ENCODE results near the gene PPP1R10. TPM values are rescaled to one million over a fixed set of nuclear protein-coding genes. Genes with fewer than 3 reads are reported as not detected.
A peak's percentile ranks its signal among the peaks of the same experiment; 100 is the strongest.

The PPP1R10 gene
- total RNA-seq, 4 donors from 2014 or later, result 29.4 to 48.6 (median 39.3) TPM

GRCh38 chr6:30646450-30647241 lies 29.6 kb upstream of the PPP1R10 start, which contains the start of gene C6orf136:
Gene C6orf136 (plus strand): TSS chr6:30647133. CDS start chr6:30647232, 99 bp downstream.
- peak in 1 of 2 donors; percentile 3 for TF ChIP-seq EP300 (IDR thresholded peaks at IDR 0.05)
- TF ChIP-seq POLR2A (IDR thresholded peaks at IDR 0.05), result no peak
- 10 to 14% methylated on average over 27 to 37 of the region's 37 CpGs for WGBS, 2 donors
- H3K36me3 ChIP-seq, result peaks cover 0 to 51% (median 7%) of the 10 kb centered on the region in 3 donors
- DNase-seq (ENCODE audit: low spot score in 2 of 2), result peak; percentile 75 to 78
- H3K27me3 ChIP-seq, result no peaks in the 10 kb centered on the region
- peak within 1 kb of the TSS; percentile 82 to 97 (median 94) for H3K27ac ChIP-seq
- peaks cover 0 to 20% (median 7%) of the 10 kb centered on the region in 4 donors for H3K4me1 ChIP-seq
- peak within 1 kb of the TSS; percentile 81 to 98 (median 90) for H3K4me3 ChIP-seq
- no peaks in the 10 kb centered on the region for H3K9me3 ChIP-seq

DNA sequence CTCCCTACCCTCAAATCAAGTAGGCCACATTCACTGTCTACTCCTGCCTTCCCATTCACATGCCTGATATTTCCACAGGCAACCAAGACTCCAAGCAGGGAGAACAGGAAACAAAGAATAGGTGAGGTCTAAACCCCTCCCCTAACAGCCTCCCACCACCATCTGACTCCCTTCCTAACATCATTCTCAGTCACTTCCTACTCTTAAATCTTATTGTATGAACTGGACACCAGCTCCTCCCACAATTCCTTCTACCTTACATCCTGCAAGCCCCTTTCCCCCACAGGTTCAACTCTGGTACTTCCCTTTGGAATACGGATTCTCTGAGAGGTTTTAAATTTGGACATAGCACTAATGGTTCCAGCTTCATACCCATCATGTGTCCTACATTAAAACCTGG lies 28.9 kb upstream of the PPP1R10 start:
- DNase-seq (ENCODE audit: low spot score in 2 of 2), result no peak
- H3K9me3 ChIP-seq, result no peaks in the 10 kb centered on the region
- peaks cover 0 to 20% (median 7%) of the 10 kb centered on the region in 4 donors for H3K4me1 ChIP-seq
- H3K4me3 ChIP-seq, result no peak overlapping the region
- no peak overlapping the region for H3K27ac ChIP-seq
- H3K36me3 ChIP-seq, result peaks cover 0 to 51% (median 4%) of the 10 kb centered on the region in 3 donors
- no peaks in the 10 kb centered on the region for H3K27me3 ChIP-seq
- TF ChIP-seq, protein P1, sequence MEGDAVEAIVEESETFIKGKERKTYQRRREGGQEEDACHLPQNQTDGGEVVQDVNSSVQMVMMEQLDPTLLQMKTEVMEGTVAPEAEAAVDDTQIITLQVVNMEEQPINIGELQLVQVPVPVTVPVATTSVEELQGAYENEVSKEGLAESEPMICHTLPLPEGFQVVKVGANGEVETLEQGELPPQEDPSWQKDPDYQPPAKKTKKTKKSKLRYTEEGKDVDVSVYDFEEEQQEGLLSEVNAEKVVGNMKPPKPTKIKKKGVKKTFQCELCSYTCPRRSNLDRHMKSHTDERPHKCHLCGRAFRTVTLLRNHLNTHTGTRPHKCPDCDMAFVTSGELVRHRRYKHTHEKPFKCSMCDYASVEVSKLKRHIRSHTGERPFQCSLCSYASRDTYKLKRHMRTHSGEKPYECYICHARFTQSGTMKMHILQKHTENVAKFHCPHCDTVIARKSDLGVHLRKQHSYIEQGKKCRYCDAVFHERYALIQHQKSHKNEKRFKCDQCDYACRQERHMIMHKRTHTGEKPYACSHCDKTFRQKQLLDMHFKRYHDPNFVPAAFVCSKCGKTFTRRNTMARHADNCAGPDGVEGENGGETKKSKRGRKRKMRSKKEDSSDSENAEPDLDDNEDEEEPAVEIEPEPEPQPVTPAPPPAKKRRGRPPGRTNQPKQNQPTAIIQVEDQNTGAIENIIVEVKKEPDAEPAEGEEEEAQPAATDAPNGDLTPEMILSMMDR (IDR thresholded peaks at IDR 0.05), result no peak
- TF ChIP-seq POLR2A (IDR thresholded peaks at IDR 0.05) (no peak), EP300 (IDR thresholded peaks at IDR 0.05) (no peak)
- WGBS, 2 donors, result 71 to 77% methylated on average over 1 of the region's 1 CpG

- Histone ChIP-seq H3K9me3 (no peaks in the 10 kb centered on the region), H3K36me3 (peaks cover 4 to 53% (median 9%) of the 10 kb centered on the region in 3 donors), H3K27ac (no peak overlapping the region), H3K4me1 (peaks cover 0 to 20% (median 7%) of the 10 kb centered on the region in 4 donors), H3K27me3 (no peaks in the 10 kb centered on the region), H3K4me3 (no peak overlapping the region)
- 76% methylated on average over 5 of the region's 5 CpGs for WGBS, 2 donors
- TF ChIP-seq EP300 (IDR thresholded peaks at IDR 0.05), result no peak
- no peak for TF ChIP-seq POLR2A (IDR thresholded peaks at IDR 0.05)
- TF ChIP-seq, protein P1 (IDR thresholded peaks at IDR 0.05), result no peak
- no peak for DNase-seq (ENCODE audit: low spot score in 2 of 2)
Observed at GRCh38 chr6:30644769-30645168, 27.7 kb upstream of the PPP1R10 start.

DNA sequence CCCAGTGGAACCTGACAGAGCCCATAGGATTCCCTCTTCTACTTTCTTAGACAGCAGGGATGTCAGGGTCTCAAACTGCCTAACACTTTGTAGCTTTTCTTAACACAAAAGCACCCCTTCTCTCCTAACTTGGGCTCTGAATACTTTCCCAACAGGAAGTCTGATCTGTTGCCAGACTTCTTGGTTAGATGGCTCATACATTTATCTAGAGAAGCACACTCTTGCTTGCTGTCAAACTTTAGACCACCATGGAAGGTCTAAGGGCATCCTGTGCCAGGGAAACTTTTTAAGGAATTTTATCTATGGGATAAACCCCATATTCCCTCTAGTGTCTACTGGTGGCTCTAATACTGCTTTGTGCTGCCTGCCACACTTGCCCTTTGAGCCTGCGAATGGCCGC lies 26.6 kb upstream of the PPP1R10 start:
- H3K4me3 ChIP-seq, result no peak overlapping the region
- 100% methylated on average over 2 of the region's 2 CpGs for WGBS, 2 donors
- H3K36me3 ChIP-seq, result peaks cover 4 to 55% (median 10%) of the 10 kb centered on the region in 3 donors
- TF ChIP-seq POLR2A (IDR thresholded peaks at IDR 0.05) (no peak), EP300 (IDR thresholded peaks at IDR 0.05) (no peak)
- TF ChIP-seq, protein P1 (IDR thresholded peaks at IDR 0.05), result no peak
- H3K27ac ChIP-seq, result no peak overlapping the region
- DNase-seq (ENCODE audit: low spot score in 2 of 2), result no peak
- no peaks in the 10 kb centered on the region for H3K9me3 ChIP-seq
- no peaks in the 10 kb centered on the region for H3K27me3 ChIP-seq
- H3K4me1 ChIP-seq, result peaks cover 0 to 17% (median 7%) of the 10 kb centered on the region in 4 donors

GRCh38 chr6:30641048-30641447 lies 24.0 kb upstream of the PPP1R10 start:
- H3K4me3 ChIP-seq, result no peak overlapping the region
- H3K27me3 ChIP-seq, result no peaks in the 10 kb centered on the region
- TF ChIP-seq POLR2A (IDR thresholded peaks at IDR 0.05) (no peak), EP300 (IDR thresholded peaks at IDR 0.05) (no peak)
- WGBS, 2 donors, result 75 to 100% methylated on average over 1 of the region's 1 CpG
- no peak overlapping the region for H3K27ac ChIP-seq
- peaks cover 4 to 66% (median 10%) of the 10 kb centered on the region in 3 donors for H3K36me3 ChIP-seq
- H3K4me1 ChIP-seq, result peaks cover 0 to 1% (median under 1%) of the 10 kb centered on the region in 4 donors
- H3K9me3 ChIP-seq, result no peaks in the 10 kb centered on the region
- no peak for DNase-seq (ENCODE audit: low spot score in 2 of 2)

DNA sequence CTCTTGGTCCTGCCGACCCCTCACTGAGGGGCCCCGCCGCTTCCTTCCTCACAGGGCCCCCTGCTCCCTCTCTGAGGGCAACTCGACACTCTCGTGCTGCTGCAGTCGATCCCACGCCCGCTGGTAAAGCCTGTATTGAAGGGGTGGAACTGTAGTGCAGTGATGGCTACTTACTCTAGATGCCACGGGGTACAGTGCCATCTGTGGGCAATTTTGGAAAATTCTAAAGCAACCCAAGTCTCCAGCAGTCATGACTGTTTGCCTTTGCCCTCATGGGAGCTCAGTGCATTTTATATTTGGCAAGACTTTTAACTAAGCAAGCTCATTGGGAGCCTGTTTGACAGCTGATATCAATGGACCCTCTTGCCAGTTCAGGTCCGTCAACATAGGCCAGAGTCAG lies 23.4 kb upstream of the PPP1R10 start:
- Histone ChIP-seq H3K4me1 (no peaks in the 10 kb centered on the region), H3K27ac (no peak overlapping the region), H3K9me3 (no peaks in the 10 kb centered on the region), H3K27me3 (no peaks in the 10 kb centered on the region), H3K4me3 (no peak overlapping the region), H3K36me3 (peaks cover 4 to 69% (median 10%) of the 10 kb centered on the region in 3 donors)
- WGBS, 2 donors, result 74 to 80% methylated on average over 10 of the region's 10 CpGs
- TF ChIP-seq, protein P1 (IDR thresholded peaks at IDR 0.05), result no peak
- no peak for TF ChIP-seq EP300 (IDR thresholded peaks at IDR 0.05)
- no peak for TF ChIP-seq POLR2A (IDR thresholded peaks at IDR 0.05)
- DNase-seq (ENCODE audit: low spot score in 2 of 2), result no peak
